Astrocyte of the hippocampus (primary cell): ENCODE results near the gene SMIM35.
"Not testable (repeated sequence)": the region's sequence is repeated elsewhere in the genome, so short reads cannot be mapped to it uniquely, and the experiment has no call there.

Experiments
- DNase-seq: peaks from one replicate; pipeline ENCODE4 v3.0.0; 2011; ENCODE audit warnings: low read depth, low spot score

Gene SMIM35

GRCh38 chr11:118081241-118081958 is 5.4 kb downstream of the SMIM35 start:
- no peak for DNase-seq

- DNase-seq = no peak
Measured at GRCh38 chr11:118080296-118080695, 6.5 kb downstream of the SMIM35 start.

DNA sequence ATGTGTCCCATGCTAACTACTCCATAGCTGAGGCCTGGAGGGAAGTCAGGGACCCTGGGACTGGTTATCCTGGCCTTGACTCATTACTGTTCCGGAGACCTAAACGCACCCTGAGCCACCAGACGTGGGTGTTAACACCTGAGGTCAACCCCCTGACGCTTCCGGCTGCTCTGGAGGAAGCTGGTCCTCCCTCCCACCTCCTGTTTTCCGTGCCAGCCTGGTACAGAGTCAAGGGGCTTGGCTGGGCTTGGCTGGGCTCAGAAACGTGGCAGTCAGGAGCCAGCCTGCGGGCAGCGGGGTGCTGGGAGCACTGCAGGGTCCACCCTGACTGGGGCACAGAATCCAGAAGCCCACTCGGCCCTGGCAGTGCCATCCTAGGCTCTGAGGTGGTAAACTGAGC is 7.3 kb downstream of the SMIM35 start:
- no peak for DNase-seq

DNA sequence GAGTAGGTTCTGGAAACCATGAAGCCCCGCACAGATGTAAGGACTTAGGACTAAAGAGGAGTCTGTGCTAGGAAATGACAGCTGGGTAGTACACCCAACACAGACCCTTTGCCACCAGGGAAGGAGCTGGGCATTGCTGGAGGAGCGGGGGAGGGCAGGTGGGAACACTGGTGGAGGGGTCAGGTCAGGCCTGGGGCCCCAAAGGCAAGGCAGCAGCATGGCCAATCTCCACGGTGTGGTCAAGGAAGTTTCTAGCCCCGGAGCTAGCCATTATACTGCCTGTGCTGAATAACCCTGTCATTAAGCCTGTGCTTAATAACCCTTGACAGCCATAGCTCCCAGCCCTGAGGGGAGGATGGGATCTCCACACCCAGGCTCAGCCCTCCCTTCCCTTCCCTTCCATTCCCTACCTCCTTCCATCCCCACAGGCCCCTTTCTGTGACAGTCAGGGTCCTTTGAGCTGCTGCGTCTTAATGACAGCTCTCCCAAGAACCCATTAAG is 7.8 kb downstream of the SMIM35 start:
- no peak for DNase-seq

DNA sequence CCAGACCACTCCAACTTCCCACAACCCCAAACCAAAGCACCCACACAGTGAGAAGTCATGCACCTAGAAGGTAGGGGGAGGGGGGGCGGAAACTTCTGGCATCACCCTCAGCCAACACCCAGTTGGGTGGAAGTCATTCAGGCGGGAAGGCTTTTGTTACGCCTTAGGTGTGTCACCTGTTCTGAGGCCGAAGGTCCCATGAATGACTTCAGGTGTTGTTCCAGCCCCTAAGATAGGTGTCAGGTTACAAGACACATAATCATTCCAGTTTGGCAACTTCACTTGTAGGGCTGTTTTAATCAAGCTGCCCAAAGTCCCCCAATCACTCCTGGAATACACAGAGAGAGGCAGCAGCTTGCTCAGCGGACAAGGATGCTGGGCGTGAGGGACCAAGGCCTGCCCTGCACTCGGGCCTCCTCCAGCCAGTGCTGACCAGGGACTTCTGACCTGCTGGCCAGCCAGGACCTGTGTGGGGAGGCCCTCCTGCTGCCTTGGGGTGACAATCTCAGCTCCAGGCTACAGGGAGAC is 9.9 kb downstream of the SMIM35 start, which contains the start of gene TMPRSS4:
TSS of gene TMPRSS4 (plus strand) at position 325 of the 528 bp plus-strand sequence. CDS start 225 bp downstream, outside the sequence.
- DNase-seq = no peak

- no peak for DNase-seq
Measured at GRCh38 chr11:118074785-118075184, 12.0 kb downstream of the SMIM35 start.

- no peak for DNase-seq
Measured at GRCh38 chr11:118074091-118074685, 12.6 kb downstream of the SMIM35 start.

DNA sequence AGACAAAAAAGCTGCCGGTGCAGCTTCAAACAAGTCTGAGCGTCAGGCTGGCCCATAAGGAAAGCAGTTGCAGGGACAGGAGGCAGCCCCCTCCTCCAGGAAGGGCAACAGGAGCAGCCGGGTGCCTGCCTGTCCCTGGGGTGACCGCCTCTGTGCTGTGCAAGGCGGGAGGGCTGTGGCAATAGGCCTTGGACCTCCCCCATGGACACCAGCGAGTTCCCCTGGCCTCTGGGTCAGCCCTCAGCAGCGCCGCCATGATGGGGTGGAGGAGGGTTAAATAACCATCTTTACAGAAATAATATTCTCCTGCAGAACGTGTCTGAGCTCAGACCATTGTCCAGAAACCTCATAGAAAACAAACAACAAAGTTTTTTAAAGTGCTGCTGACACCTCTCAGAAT is 13.2 kb downstream of the SMIM35 start:
- no peak for DNase-seq

- DNase-seq = no peak
Measured at GRCh38 chr11:118071416-118072030, 15.2 kb downstream of the SMIM35 start.

DNA sequence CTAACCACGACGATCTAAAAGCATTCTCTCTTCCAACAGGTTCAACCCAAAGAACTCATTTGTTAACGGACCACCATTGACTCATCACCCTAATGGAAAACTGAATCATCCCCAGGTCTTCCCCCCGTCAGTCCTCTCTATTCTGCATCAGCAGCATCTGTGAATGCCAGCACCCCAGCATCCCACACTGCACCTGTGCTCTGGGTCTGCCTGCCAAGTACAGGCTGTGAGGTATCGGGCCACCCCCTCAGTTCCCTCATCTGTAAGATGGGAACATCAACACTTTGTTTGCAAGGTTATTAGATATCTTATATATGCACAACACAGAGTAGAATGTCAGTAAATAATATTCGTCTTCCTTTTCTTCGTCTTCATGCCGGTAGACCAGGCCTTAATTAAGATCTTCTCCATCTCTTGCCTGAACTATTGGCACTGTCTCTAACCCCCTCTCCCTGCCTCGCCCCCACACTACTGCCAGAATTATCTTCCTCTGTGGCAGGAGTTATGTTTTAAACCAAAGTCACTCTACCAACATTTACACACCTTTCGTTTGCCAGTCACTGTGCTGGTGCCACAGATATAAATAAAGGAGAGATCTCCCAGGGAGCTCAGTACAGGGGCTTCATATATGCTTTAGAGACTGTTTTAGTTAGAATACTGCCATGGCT is 17.7 kb downstream of the SMIM35 start:
- DNase-seq = no peak

GRCh38 chr11:118068206-118068944 is 18.4 kb downstream of the SMIM35 start:
- DNase-seq = no peak

- DNase-seq = no peak
Measured at GRCh38 chr11:118067006-118067405, 19.8 kb downstream of the SMIM35 start.

DNA sequence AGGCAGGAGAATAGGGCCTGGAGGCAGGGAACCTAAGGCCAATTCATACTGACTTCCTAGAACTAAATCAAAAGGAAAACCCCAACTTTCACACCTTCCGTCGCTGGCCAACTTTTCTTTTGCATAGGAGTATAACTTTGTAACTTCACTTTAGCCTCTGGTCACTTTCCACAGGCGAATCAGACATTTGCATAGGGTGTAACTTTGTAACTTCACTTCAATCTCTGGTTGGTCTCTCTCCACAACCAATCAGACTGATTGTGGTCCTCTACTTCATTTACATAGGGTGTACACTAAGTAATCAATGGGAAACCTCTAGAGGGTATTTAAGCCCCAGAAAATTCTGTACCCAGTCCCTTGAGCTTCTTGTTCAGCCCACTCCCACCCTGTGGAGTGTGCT is 21.4 kb downstream of the SMIM35 start:
- no peak for DNase-seq

GRCh38 chr11:118064956-118065355 is 21.8 kb downstream of the SMIM35 start:
- no peak for DNase-seq

DNA sequence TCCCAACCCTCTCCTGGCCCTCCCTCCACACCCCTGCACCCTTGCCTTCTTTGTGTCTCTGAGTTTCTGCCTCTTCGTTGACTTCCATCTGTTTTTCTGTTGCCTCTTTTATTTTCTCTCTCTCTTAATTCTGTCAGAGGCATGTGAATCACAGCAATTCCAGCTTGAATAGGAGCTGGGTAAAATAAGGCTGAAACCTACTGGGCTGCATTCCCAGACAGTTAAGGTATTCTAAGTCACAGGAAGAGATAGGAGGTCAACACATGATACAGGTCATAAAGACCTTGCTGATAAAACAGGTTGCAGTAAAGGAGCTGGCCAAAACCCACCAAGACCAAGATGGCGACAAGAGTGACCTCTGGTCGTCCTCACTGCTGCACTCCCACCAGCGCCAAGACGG is 24.1 kb downstream of the SMIM35 start:
- DNase-seq = not testable (repeated sequence)

DNA sequence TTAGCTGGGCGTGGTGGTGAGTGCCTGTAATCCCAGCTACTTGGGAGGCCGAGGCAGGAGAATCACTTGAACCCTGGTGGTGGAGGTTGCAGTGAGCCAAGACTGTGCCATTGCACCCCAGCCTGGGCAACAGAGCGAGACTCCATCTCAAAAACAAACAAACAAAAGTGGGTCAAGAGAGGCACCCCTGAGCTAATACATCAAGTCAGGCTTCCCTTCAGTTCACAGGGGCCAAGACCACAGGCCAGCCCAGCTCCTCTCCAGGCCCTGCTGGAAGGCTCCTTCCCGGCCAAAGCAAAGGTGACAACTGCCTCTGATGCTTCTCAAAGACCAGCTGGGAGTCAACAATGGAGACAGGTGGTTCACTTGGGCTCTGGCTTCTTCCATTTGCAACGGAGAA is 24.6 kb downstream of the SMIM35 start:
- DNase-seq = not testable (repeated sequence)

GRCh38 chr11:118061586-118062125 is 25.1 kb downstream of the SMIM35 start:
- DNase-seq = no peak

- no peak for DNase-seq
Measured at GRCh38 chr11:118060869-118061268, 25.9 kb downstream of the SMIM35 start.

DNA sequence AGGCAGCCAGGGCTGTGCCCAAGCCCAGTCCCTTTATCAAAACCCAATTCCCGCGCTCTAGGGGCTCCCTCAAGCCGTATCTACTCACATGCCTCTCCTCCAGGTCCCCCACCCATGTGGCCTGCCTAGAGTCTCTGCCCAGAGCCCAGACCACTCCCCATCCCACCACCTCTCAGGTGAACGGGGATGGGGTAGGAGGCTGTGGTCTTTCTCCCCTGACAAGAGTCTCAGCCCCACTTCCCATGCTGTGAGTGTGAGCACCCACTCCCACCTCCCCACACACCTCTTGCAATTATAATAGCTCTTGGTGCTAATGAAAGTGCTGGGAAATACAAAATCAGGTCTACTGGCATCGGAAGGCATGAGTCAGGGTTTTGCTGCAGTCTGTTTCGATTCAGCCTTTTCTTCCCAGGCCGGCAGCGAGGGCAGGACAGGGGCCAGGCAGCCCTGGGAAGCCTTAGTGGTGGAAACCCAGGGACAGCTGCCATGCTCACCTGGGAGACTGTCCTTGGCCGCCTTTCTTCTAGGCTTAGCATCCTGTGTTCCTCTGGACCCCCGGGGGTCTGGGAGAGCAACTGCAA is 26.6 kb downstream of the SMIM35 start:
- no peak for DNase-seq

DNA sequence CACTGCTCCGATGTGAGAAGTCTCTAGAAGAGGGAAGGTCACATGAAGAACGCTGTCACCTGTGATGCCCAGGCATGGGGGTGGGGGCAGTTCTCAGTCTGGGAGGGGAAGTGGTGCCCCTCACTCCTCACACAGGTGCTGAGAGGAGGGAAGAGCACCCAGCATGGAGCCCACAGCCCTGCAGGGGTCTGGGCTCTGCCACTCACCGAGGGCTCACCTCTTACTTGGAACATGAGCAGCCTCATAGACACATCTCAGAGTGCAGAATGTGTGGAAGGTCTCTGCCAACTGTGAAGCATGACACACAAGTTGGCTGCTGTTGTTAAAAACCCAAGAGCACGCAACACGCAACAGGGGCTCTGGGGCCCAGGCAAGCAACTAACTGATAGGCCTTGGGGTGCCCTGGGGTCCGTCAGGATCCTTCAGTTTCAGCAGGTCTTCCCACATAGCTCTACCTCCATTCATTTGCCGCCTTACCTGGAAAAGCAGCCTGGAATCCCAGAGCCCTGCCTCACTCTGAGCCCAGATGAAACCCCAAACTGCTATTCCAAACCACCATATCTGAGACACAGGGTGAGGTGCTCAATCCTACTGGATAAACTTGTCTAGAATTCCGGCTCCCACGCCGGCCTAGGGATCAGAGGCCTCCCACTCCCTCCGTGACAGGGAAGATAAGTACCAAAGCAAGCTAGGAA is 27.4 kb downstream of the SMIM35 start:
- DNase-seq = no peak
